Measurements from ENCODE around the gene RIBC1.

GRCh38 chrX:53440101-53440500 lies 17.4 kb downstream of the RIBC1 start:
- TF ChIP-seq POLR2AphosphoS5 (IDR thresholded peaks at IDR 0.05; ENCODE audit: low read depth, low read length) = no peak
- TF ChIP-seq POLR2A (IDR thresholded peaks at IDR 0.05; ENCODE audit: low read depth, low read length) = no peak
- no peak for TF ChIP-seq TAF1 (IDR thresholded peaks at IDR 0.05; ENCODE audit: borderline replicate concordance, low read depth, low read length)
